Epithelial cell of esophagus (primary cell): ENCODE measurements around the gene FAM131A.
A peak's percentile ranks its signal among the peaks of the same experiment; 100 is the strongest.

Source experiments
- DNase-seq: peaks from one replicate; pipeline ENCODE4 v3.0.0; 2010; ENCODE audit warnings: low read depth
- H3K4me3 ChIP-seq: 2 replicates; pipeline ENCODE4 v1.5.1; 2011; ENCODE audit warnings: mild to moderate bottlenecking, low read length, control low read depth
- CTCF ChIP-seq: IDR thresholded peaks from 2 replicates; pipeline ENCODE4 v1.5.1; 2011; ENCODE audit warnings: low read depth, mild to moderate bottlenecking, low read length, control low read depth, inconsistent platforms; ENCODE audit not compliant: insufficient read depth; ENCODE audit errors: missing control alignments

Gene FAM131A

DNA sequence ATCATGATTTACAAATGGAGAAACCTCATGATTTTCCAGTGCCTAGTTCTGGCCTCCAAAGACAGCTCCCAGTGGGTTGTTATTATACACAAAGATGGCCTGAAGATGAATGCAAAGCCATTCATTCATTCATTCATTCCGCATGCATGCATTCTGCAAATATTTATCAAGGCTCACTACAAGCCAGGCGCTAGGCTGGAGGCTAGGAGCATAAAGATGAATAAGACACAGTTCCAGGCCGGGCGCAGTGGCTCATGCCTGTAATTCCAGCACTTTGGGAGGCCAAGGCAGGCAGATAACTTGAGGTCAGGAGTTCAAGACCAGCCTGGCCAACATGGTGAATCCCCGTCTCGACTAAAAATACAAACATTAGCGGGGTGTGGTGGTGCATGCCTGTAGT, 40.8 kb upstream of the FAM131A start:
- DNase-seq, result no peak
- H3K4me3 ChIP-seq, result no peak overlapping the region
- no peak for TF ChIP-seq CTCF

GRCh38 chr3:184298759-184299487, 38.5 kb upstream of the FAM131A start, which contains the start of gene PSMD2:
TSS of gene PSMD2 (plus strand) at chr3:184299241. CDS start at chr3:184299267, 26 bp downstream.
- peak within 1 kb of the TSS; percentile 93 for H3K4me3 ChIP-seq
- no peak for TF ChIP-seq CTCF
- peak; percentile 97 for DNase-seq

GRCh38 chr3:184299488-184300377, 37.7 kb upstream of the FAM131A start:
- no peak for TF ChIP-seq CTCF
- peak; percentile 69 for DNase-seq
- H3K4me3 ChIP-seq, result peak overlapping the region; percentile 93

DNA sequence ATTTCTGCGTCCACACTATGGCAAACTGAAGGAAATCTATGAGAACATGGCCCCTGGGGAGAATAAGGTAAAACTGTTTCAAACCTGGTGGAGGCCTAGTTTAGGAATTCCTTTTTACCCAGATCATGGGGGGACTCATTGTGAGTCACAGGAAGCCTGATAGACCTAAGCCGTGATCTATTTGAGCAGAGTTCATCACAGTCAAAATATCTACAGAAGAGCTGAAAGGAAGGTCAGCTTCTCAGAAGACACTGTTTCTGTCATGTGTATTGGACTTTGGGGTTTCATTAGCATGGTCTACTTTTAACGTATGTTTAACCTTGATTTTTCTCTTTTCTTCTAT, 37.1 kb upstream of the FAM131A start:
- peak overlapping the region; percentile 93 for H3K4me3 ChIP-seq
- TF ChIP-seq CTCF, result no peak
- peak; percentile 79 for DNase-seq

- peak; percentile 29 for DNase-seq
- no peak overlapping the region for H3K4me3 ChIP-seq
- peak; percentile 54 for TF ChIP-seq CTCF
These were observed 31.8 kb upstream of the FAM131A start for GRCh38 chr3:184305577-184305976.

GRCh38 chr3:184306341-184306972, 30.9 kb upstream of the FAM131A start:
- H3K4me3 ChIP-seq, result no peak overlapping the region
- no peak for TF ChIP-seq CTCF
- DNase-seq, result no peak
